T-helper 2 cell treated with Interferon-gamma antibody and Interleukin-4, amounts not matched to agents 5 μg/mL and 100 μg/mL, for 36 hours (primary cell): Measurements from ENCODE around the gene ARHGAP27.

Source experiments
- DNase-seq: peaks from one replicate; pipeline ENCODE4 v3.0.0; 2021; ENCODE audit warnings: low spot score
- H3K27ac Mint-ChIP-seq: one replicate; pipeline ENCODE4 v1.8.0; 2021; ENCODE audit warnings: mild to moderate bottlenecking, mixed read lengths
- H3K27me3 Mint-ChIP-seq: one replicate; pipeline ENCODE4 v1.8.0; 2021; ENCODE audit warnings: low read depth, mixed read lengths
- H3K36me3 Mint-ChIP-seq: one replicate; pipeline ENCODE4 v1.8.0; 2021; ENCODE audit warnings: low read depth, mixed read lengths
- H3K4me1 Mint-ChIP-seq: one replicate; pipeline ENCODE4 v1.8.0; 2021; ENCODE audit warnings: low read depth, mixed read lengths
- H3K4me3 Mint-ChIP-seq: one replicate; pipeline ENCODE4 v1.8.0; 2022; ENCODE audit warnings: mild to moderate bottlenecking, moderate library complexity, mixed read lengths
- H3K9me3 Mint-ChIP-seq: one replicate; pipeline ENCODE4 v1.8.0; 2021; ENCODE audit warnings: mixed read lengths

The ARHGAP27 gene

DNA sequence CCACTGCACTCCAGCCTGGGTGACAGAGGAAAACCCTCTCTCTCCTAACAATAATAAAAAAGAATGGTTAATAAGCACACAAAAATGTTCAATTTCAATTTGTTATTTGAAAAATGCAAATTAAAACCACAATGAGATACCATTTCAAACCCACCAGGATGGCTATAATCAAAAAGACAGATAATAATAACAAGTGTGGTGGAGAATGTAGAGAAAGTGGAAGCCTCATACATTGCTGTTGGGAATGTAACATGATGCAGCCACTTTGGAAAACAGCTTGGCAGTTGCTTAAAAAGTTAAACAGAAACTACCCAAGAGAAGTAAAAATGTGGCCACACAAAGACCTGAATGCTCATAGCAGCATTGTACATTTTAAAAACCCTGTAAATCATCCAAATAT, 64.0 kb downstream of the ARHGAP27 start:
- Mint-ChIP-seq H3K9me3 (no peaks in the 10 kb centered on the region), H3K27me3 (peaks cover 14% of the 10 kb centered on the region), H3K4me3 (no peak overlapping the region), H3K27ac (no peak overlapping the region), H3K4me1 (peaks cover 8% of the 10 kb centered on the region), H3K36me3 (no peaks in the 10 kb centered on the region)
- DNase-seq, result no peak

DNA sequence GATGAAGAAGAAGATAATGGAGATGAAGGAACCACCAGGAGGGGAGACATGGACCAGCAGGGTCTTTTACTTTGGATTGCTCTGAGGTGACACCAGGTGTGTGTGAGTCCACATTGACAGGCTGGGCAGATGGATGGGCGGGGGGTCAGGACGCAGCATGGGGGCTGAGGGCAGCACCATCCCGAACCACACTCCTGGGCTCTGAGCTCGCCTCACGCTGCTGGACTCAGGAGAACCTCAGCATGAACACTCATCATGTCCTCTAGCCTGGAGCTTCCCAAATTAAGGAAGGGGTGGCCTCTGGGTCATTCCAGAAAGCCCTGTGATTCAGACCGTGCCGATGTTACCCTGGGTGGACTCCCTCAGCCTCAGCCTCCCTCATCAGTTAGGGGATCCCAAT, 65.5 kb downstream of the ARHGAP27 start:
- Mint-ChIP-seq H3K27ac (no peak overlapping the region), H3K36me3 (no peaks in the 10 kb centered on the region), H3K9me3 (no peaks in the 10 kb centered on the region), H3K4me1 (peaks cover 8% of the 10 kb centered on the region), H3K4me3 (no peak overlapping the region), H3K27me3 (peaks cover 18% of the 10 kb centered on the region)
- DNase-seq, result no peak

DNA sequence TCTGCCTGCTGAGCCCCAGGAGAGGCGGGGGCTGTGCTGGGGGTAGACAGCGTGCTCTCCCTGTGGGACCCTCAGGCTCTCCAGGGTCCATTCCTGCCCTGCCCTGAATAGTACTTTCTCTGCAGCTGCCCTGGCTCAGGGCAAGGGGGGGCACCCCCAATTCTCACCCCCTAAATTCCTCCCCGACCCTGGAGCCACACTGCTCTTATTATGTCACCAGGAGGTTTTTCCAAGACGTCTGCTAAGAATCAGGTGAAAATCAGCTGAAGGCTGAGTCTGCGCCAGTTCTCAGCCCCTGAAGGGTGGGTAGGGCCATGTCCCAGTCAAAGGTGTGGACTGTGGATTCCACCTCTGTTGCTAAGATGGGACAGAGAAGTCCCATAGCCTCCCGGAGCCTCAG, 66.0 kb downstream of the ARHGAP27 start:
- Mint-ChIP-seq H3K9me3 (no peaks in the 10 kb centered on the region), H3K27me3 (peaks cover 17% of the 10 kb centered on the region), H3K36me3 (no peaks in the 10 kb centered on the region), H3K4me1 (peaks cover 5% of the 10 kb centered on the region), H3K4me3 (no peak overlapping the region), H3K27ac (no peak overlapping the region)
- DNase-seq, result no peak

DNA sequence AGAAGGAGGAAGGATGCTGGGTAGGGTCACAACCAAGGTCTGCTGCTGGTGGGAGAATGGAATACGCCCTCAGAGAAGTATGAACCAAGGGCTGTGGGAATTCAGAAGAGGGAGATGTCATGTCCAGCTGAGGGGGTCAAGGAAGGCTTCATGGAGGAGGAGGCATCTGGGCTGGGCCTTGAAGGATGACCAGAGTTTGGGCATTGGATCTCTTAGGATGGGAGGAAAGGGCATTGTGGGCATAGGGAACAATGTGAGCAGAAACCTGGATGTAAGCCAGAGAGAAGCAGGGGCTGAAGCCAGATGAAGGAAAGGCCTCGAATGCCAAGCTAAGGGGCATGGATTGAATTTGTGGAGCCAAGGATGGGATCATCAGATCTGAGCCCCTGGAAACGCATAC, 66.6 kb downstream of the ARHGAP27 start:
- Mint-ChIP-seq H3K27ac (no peak overlapping the region), H3K27me3 (peaks cover 20% of the 10 kb centered on the region), H3K4me3 (no peak overlapping the region)

DNA sequence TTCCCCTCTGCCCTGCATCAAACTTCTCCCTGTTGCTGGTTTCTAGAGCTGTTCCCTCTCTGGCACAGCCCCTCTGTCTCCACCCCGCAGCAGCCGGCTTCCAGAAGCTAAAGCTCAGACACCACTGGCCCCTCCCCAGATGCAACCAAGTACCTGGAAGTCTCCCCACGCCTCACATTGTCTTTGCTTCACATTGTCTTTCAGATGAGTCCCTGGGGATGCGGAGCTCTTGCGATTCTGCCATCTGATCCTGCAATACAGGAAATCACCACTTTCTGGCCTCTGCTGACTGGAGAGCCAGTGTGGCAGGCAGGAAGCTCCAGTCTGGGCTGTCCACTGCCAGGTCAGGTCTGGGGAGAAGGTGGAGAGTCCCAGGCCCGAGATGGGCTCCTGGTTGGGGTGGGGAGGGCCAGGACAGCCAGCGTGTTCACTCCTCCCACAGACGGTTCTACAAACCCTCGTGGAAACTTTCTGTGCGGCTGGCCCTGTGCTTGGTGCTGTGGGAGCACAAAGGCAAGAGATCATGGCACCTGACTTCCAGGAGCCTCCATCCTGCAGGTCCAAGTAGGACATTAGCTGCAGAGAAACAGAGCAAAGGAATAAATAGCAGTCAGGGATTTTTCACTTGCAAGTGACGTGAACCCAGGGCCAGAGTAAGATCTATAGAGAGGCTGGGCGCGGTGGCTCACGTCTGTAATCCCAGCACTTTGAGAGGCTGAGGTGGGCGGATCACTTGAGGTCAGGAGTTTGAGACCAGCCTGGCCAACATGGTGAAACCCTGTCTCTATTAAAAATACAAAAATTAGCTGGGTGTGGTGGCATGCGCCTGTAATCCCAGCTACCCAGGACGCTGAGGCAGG, 67.9 kb downstream of the ARHGAP27 start:
- no peak overlapping the region for H3K27ac Mint-ChIP-seq
- H3K4me3 Mint-ChIP-seq, result no peak overlapping the region
- peaks cover 20% of the 10 kb centered on the region for H3K27me3 Mint-ChIP-seq
- no peaks in the 10 kb centered on the region for H3K9me3 Mint-ChIP-seq
- H3K36me3 Mint-ChIP-seq, result no peaks in the 10 kb centered on the region
- H3K4me1 Mint-ChIP-seq, result no peaks in the 10 kb centered on the region
- DNase-seq, result no peak

More for the DNA sequence above, 66.6 kb downstream of the ARHGAP27 start:
- no peaks in the 10 kb centered on the region for H3K36me3 Mint-ChIP-seq
- H3K9me3 Mint-ChIP-seq, result no peaks in the 10 kb centered on the region
- H3K4me1 Mint-ChIP-seq, result peaks cover 5% of the 10 kb centered on the region
- no peak for DNase-seq

DNA sequence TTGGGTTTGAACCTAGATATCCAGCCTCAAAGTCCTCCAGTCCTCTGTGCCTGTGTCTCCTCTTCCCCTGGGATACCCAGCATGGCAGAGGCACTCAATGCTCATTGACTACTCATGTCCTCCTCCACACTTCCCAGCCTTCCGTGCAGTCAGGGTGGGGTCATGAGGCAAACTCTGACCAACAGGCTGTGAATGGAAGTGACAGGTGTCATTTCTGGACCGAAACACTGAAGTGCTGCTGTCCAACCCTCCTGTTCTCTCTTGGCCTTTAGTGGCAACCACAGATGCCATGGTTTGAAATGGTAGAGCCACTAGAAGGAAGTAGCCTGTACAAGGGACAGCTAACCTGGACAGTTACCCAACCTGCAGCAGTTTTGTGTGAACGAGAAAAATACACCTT, 69.2 kb downstream of the ARHGAP27 start:
- Mint-ChIP-seq H3K9me3 (no peaks in the 10 kb centered on the region), H3K27me3 (peaks cover 11% of the 10 kb centered on the region)

DNA sequence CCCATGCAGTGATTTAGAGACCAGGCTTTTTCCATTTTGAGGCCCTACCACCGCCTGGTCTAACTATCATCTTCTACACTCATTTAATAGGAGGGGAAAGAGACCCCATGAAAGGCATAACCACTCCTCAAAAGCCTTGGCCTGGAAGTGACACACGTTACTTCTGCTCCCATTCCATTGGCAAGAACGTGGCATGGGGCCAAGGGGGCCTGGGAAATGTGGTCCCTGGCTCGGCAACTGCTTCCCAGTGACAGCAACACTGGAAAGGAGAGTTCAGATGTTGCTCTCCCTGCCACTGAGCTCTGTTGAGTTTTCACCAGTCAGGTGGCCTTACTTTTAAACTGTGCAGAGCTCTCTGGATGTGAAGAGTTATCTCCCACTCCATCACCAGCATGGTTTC, 70.7 kb downstream of the ARHGAP27 start:
- no peaks in the 10 kb centered on the region for H3K36me3 Mint-ChIP-seq
- no peak overlapping the region for H3K4me3 Mint-ChIP-seq
- H3K27me3 Mint-ChIP-seq, result peaks cover 8% of the 10 kb centered on the region
- H3K27ac Mint-ChIP-seq, result no peak overlapping the region
- H3K9me3 Mint-ChIP-seq, result no peaks in the 10 kb centered on the region
- no peak for DNase-seq
- peaks cover 2% of the 10 kb centered on the region for H3K4me1 Mint-ChIP-seq

More for the DNA sequence above, 69.2 kb downstream of the ARHGAP27 start:
- no peak overlapping the region for H3K4me3 Mint-ChIP-seq
- no peaks in the 10 kb centered on the region for H3K4me1 Mint-ChIP-seq
- no peak overlapping the region for H3K27ac Mint-ChIP-seq
- no peaks in the 10 kb centered on the region for H3K36me3 Mint-ChIP-seq
- DNase-seq, result no peak

DNA sequence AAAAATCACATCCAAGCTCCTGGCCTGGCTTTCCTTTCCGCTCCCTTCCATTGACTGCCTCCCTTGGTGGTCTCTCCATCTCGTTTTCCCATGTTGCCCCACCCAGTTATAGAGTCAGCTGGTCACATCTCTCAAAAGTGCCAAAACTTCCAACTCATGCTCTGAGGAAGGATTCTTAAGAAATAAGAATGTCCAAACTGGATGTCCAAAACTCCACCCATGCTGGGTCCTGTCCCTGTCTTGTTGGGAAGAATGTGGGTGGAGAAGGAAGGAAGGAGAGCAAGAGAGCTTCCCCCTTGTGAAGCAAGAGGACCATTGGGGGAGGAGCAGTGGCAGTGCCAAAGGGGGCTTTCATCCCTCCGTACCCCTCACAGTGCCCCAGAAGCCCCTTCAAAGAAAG, 71.2 kb downstream of the ARHGAP27 start:
- H3K36me3 Mint-ChIP-seq, result no peaks in the 10 kb centered on the region
- DNase-seq, result no peak
- H3K9me3 Mint-ChIP-seq, result no peaks in the 10 kb centered on the region
- H3K4me3 Mint-ChIP-seq, result no peak overlapping the region
- peaks cover 8% of the 10 kb centered on the region for H3K27me3 Mint-ChIP-seq
- H3K4me1 Mint-ChIP-seq, result peaks cover 2% of the 10 kb centered on the region
- H3K27ac Mint-ChIP-seq, result no peak overlapping the region

DNA sequence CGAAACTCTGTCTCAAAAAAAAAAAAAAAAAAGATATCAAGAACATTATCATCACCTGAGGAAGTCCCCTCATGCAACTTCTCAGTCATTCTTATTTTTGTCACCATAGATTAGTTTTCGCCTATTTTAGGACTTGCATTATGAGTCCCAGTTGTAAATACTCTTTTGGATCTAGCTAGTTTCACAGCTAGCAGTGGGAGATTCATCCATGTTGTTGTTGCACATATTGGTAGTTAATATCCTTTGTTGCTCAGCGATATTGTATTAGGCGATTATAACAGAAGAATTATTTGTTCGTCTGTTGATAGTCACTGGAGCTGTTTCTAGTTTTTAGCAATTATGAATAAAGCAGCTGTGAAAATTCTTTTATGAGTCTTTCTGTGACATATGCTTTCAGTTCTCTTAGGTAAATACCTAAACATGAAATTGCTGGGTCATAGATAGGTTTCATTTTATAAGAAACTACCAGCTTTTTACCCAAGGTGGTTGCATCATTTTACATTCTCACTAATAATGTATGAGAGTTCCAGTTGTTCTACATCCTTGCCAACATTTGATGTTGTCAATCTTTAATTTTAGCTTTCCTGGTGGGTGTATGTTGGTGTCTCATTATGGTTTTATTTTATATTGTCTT, 75.2 kb downstream of the ARHGAP27 start:
- no peaks in the 10 kb centered on the region for H3K9me3 Mint-ChIP-seq
- peaks cover 6% of the 10 kb centered on the region for H3K4me1 Mint-ChIP-seq
- H3K4me3 Mint-ChIP-seq, result no peak overlapping the region
- peaks cover 10% of the 10 kb centered on the region for H3K27me3 Mint-ChIP-seq
- no peak overlapping the region for H3K27ac Mint-ChIP-seq
- peaks cover 4% of the 10 kb centered on the region for H3K36me3 Mint-ChIP-seq
- no peak for DNase-seq

DNA sequence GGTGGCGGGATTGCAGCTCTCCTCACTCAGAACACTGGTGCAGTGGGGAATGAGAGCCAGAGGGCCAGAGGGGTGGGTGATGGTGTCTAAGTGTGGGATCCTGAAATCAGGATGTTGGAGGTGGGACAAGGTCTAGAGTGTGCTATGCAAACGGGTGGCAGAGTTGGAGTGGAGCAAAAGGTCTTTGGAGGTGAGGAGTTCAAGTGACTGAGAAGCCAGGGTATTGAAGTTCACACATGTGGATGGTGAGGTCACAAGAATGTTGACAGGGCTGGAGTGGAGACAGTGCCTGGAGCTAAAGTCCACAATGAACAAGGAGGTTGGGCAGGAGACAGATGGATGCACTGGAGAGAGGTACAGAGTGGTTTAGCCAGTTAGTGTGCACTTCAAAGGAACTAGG, 77.6 kb downstream of the ARHGAP27 start:
- no peak overlapping the region for H3K4me3 Mint-ChIP-seq
- peaks cover 12% of the 10 kb centered on the region for H3K9me3 Mint-ChIP-seq
- no peak for DNase-seq
- H3K27me3 Mint-ChIP-seq, result peaks cover 12% of the 10 kb centered on the region
- H3K27ac Mint-ChIP-seq, result no peak overlapping the region
- peaks cover 4% of the 10 kb centered on the region for H3K36me3 Mint-ChIP-seq
- H3K4me1 Mint-ChIP-seq, result peaks cover 8% of the 10 kb centered on the region

DNA sequence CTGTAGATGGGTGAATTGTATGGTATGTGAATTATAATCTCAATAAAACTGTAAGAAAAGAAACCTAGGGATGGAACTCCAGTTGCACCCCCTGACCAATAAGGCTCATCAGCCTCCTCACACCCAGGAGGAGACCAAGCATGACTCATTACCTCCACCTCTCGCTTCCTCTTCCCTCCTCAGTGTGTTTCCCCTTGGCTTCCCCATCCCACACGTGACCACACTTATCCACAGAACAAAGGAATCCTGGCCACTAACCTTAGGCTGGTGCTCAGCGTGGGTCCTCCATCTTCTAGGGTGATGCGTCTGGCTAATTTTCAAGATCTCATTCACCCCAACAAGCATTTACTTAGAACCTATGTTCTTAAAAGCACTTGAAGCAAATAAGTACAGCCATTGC, 79.6 kb downstream of the ARHGAP27 start:
- peaks cover 12% of the 10 kb centered on the region for H3K9me3 Mint-ChIP-seq
- peak; percentile 64 for DNase-seq
- peaks cover 8% of the 10 kb centered on the region for H3K4me1 Mint-ChIP-seq
- peaks cover 26% of the 10 kb centered on the region for H3K27me3 Mint-ChIP-seq
- H3K36me3 Mint-ChIP-seq, result peaks cover 4% of the 10 kb centered on the region
- no peak overlapping the region for H3K4me3 Mint-ChIP-seq
- H3K27ac Mint-ChIP-seq, result peak overlapping the region; percentile 73

DNA sequence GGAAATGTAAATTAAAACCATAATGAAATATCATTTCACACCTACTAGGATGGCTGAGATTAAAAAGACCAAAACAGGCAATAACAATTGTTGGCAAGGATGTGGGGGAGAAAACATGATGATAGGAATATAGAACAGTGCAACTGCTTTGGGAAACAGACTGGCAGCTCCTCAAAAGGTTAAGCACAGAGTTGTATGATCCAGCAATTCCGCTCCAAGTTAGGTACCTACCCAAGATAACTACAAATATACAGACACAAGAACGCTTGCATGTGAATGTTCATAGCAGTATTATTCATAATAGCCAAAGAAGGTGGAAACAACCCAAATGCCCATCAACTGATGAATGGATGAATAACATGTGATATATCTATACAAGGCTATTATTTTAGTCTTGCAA, 80.8 kb downstream of the ARHGAP27 start:
- peaks cover 12% of the 10 kb centered on the region for H3K9me3 Mint-ChIP-seq
- H3K36me3 Mint-ChIP-seq, result peaks cover 4% of the 10 kb centered on the region
- peaks cover 6% of the 10 kb centered on the region for H3K4me1 Mint-ChIP-seq
- no peak for DNase-seq
- H3K27ac Mint-ChIP-seq, result no peak overlapping the region
- no peak overlapping the region for H3K4me3 Mint-ChIP-seq
- H3K27me3 Mint-ChIP-seq, result peaks cover 26% of the 10 kb centered on the region

DNA sequence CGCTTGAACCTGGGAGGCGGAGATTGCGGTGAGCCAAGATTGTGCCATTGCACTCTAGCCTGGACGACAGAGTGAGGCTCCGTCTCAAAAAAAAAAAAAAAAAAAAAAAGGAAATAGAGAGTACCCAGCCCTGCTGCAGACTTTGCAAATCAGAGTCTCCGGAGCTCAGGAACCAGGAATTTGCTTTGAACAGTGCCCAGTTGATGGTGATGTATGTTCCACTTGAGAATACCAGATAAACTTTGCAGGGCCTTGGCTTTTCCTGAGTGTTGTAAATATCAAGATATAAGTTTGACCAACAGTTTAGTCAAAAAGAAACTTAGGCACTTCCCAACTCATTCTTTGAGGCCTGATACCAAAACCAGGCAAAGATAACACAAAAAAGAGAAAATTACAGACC, 85.2 kb downstream of the ARHGAP27 start:
- DNase-seq, result no peak
- H3K4me3 Mint-ChIP-seq, result no peak overlapping the region
- peaks cover 12% of the 10 kb centered on the region for H3K9me3 Mint-ChIP-seq
- peaks cover 23% of the 10 kb centered on the region for H3K27me3 Mint-ChIP-seq
- H3K4me1 Mint-ChIP-seq, result peaks cover 2% of the 10 kb centered on the region
- no peaks in the 10 kb centered on the region for H3K36me3 Mint-ChIP-seq
- no peak overlapping the region for H3K27ac Mint-ChIP-seq

DNA sequence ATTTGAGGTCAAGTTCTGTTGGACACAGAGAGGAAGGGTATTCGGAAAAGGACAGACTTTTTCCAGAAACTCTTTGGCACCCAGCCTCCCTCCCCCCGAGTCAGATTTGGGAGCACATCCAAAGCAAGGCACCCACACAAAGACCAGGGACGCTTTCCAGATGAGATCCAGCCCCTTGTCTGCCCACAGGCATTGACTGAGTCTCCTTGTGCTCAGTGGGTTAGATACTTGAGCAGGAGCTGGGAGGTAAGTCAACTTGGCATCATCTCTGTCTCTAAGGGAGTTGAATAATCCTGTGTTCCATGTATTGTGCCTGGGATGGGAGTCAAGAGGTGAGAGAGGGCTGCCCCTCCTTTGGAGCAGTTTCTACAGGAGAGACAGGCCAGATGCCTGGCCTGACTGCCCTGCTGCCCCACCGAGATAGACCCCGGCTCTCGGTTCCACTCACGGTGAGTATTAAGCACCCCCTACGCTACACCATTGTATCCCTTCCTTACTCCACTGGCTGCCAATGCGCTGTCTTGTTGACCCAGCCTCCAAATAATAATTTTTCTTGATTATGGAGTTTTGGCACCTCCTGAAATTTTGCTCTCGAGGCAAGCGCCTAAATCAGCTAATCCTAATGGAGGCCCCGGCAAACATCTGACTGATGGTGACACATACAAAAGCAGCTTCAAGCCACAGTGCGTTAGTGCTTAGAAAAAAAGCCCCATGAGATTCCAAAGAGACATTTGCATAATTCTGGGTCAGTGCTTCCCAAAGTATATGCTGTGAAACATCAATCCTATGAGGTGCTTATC, 86.3 kb downstream of the ARHGAP27 start:
- no peaks in the 10 kb centered on the region for H3K4me1 Mint-ChIP-seq
- no peak overlapping the region for H3K27ac Mint-ChIP-seq
- H3K27me3 Mint-ChIP-seq, result peaks cover 23% of the 10 kb centered on the region
- no peaks in the 10 kb centered on the region for H3K36me3 Mint-ChIP-seq
- no peak overlapping the region for H3K4me3 Mint-ChIP-seq
- no peak for DNase-seq
- peaks cover 5% of the 10 kb centered on the region for H3K9me3 Mint-ChIP-seq
